GM19240 (cell line): ENCODE data around the gene WFDC11.

ENCODE experiments used
- DNase-seq: peaks from one replicate; pipeline ENCODE4 v3.0.0; 2011; ENCODE audit warnings: low spot score; ENCODE audit not compliant: insufficient read length

WFDC11 gene

DNA sequence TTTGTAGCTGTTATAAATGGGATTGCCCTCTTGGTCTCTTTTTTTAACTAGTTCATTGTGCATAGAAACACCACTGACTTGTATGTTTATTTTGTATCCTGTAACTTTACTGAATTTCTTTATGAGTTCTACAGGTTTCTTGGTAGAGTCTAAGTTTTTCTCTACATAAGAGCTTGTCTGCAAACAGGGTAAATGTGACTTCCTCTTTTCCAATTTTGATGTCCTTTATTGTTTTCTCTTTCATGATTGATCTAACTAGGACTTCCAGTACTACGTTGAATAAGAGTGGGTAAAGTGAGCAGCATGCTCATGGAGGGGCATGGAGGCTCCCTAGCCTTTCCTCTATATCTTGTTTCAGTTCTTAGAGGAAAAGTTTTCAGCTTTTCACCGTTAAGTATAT lies 43.5 kb downstream of the WFDC11 start:
- no peak for DNase-seq

GRCh38 chr20:45621593-45621992 lies 48.4 kb downstream of the WFDC11 start:
- no peak for DNase-seq

DNA sequence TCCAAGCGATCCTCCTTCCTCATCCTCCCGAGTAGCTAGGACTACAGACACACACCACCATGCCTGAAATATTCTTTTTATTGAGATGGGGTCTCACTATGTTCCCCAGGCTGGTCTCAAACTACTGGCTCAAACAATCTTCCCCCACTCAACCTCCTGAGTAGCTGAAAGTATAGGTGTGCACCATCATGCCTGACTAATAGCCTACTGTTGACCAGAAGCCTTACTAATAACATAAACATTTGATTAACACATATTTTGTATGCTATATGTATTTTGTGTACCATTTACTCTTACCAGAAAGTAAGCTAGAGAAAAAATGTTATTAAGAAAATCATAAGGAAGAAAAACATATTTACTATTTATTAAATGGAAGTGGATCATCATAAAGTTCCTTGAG lies 52.4 kb downstream of the WFDC11 start:
- no peak for DNase-seq

- DNase-seq, result no peak
Observed at GRCh38 chr20:45612314-45612713, 57.7 kb downstream of the WFDC11 start.

GRCh38 chr20:45611054-45611453 lies 59.0 kb downstream of the WFDC11 start:
- DNase-seq, result no peak

DNA sequence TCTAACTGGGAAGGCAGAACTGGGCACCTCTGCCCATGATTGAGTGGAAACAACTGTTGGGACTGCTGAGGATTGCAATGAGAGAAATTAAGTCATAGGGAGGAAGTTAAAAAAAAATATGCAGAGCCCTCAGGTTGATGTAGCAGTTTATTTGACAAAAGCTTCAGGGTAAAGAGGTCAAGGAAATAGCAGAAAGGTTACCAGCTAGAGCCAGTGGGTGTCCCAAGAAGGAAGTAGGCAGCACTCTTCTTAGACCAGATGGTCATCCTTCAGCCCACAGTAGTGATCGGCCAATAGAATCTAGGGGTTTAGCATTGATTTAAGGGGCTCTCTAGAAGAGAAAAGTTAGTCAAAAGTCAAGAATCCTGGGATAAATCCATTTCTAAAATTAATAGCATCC lies 62.2 kb downstream of the WFDC11 start:
- no peak for DNase-seq
